Measurements from ENCODE around the gene ENKD1. TPM values are rescaled to one million over a fixed set of nuclear protein-coding genes. Genes with fewer than 3 reads are reported as not detected.

The ENKD1 gene
- 14.7 and 17.6 TPM in 2 replicates for total RNA-seq

DNA sequence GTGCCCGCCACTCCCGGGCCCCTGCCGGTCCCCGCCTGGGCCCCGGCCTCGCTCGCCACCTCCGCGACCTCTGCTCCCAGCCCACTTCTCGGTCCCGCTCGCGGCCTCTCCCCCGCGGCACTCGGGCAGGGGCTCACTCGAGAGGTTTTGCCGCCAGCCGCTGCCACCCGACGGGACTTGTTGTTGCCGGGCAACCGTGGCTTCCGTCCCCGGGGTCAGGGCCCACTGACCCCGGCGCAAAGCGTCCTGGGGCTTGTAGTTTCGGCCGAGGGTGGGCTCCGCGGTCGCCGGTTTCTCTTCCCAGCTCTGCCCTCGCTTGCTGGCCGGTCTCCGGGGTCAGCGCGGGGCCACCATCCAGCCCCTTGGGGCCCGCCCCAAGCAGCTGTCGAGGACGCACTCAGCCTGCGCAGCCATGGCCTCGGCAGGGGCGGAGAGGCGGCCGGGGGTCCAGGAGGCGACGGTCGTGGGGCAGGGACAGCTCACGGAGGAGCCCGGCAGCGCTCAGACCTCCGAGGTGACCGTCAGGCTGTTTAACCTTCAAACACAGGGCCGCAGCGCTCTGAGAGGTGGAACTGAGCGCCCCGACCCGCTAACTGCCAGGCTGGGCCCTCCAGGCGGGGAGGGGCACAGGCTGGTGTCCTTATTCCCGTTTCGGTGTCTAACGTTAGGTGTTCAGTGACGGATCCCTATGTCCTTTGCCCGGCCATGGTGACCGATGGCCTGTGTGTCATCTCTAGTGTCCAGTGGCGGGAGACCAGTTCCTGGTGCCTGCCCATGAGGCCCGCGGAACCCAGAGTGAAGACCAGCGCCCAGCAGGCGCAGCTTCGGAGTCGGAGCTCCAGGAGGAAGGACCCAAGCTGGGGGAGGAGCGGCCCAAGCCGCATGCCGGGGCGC lies at the start of gene ENKD1, which contains the start of gene C16orf86:
ENKD1 (minus strand) TSS at position 192 of the 894 bp plus-strand sequence. CDS start 308 bp downstream, outside the sequence.
C16orf86 (plus strand) TSS at position 256 of the 894 bp plus-strand sequence; CDS start at position 413, 157 bp downstream.

DNA sequence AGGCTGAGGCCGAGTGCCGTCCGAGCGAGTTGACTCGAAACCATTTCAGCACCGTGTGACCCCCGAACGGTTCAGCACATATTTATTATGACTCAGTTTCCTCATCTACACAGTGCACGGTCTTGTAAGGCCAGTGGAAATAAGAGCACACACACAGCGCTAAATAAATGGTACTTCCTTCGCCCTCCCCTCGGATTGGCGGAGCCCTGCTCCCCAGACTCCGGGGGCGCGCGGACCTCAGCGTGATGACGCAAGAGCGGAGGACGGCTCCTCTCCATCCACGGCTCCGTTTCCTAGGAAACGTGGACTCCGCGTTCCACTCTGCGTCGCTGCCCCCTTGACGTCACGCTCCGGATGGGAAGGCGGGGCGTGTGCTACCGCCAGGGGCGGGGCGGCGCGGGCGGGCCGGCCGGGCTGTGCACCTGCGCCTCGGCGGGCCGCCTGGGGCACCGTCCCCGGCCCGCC lies 6.0 kb downstream of the ENKD1 start, which contains the start of gene PARD6A:
PARD6A (plus strand) TSS at position 397 of the 465 bp plus-strand sequence. CDS start 79 bp downstream, outside the sequence.

DNA sequence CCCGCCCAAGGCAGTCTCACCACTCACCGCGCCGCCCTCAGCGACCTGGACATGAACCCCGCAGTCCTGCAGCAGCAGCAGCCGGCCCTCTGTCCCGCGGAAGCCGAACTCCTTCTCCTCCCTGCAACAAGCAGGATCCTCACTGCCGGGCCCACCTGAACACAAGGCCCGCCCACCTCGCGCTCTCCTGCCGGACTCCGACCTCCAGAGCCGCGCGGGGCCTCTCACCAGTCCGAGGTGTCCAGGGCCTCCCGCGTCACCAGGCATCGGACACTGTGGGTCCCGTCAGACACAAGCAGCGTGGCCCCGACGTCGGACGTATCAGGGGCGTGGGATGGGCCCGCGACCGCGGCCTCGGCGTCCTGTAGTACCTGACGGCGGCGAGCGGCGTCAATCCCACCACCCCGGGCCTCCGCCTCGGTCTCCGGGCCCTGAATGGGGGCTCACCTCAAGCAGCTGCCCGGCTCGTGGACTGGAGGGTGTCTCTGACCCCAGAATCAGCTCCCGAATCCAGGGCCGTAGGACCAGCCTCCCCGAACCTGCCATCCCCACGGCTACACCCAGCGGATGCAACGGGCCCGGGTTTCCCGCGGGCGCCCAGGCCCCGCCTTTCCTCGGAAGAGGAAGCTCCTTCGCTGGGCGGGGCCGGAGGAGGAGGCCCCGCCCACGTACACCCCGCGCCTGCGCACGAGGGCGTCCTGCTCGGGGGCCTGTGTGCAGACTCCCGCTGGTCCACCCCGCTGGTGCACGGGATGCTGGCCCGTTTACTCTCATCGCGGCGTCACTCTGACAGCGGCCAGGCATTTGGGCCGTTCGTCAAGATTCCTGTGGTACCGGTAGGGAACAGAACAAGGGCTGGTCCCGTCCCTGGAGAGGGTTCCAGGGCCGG lies 6.6 kb downstream of the ENKD1 start, which contains the start of gene ACD:
ACD (minus strand) TSS at position 586 of the 889 bp plus-strand sequence; CDS start at position 546, 40 bp downstream.

Other genes with a start within 250 kb of the ENKD1 start
- gene HSD11B2, start 235.6 kb downstream of the ENKD1 start, total RNA-seq, result under 0.01 TPM in 1 of 2 replicates, not detected in the other
- 149 and 198 TPM in 2 replicates for gene ATP6V0D1, start 185.6 kb downstream of the ENKD1 start, total RNA-seq
- gene AGRP, start 183.2 kb downstream of the ENKD1 start, total RNA-seq, result not detected in 2 replicates
- 37.8 and 45.3 TPM in 2 replicates for gene RIPOR1, start 137.9 kb downstream of the ENKD1 start, total RNA-seq
- gene CTCF, start 104.2 kb downstream of the ENKD1 start, total RNA-seq, result 27.8 and 35.9 TPM in 2 replicates
- gene CARMIL2, start 21.6 kb downstream of the ENKD1 start, total RNA-seq, result 0.43 and 0.44 TPM in 2 replicates
- 17.3 and 39.8 TPM in 2 replicates for gene ACD, start 6.5 kb downstream of the ENKD1 start, total RNA-seq
- gene PARD6A, start 5.8 kb downstream of the ENKD1 start, total RNA-seq, result 1.3 and 1.5 TPM in 2 replicates
- 2.3 and 3.5 TPM in 2 replicates for gene C16orf86, start 64 bp upstream of the ENKD1 start, total RNA-seq
- 12.0 and 22.6 TPM in 2 replicates for gene GFOD2, start 52.6 kb upstream of the ENKD1 start, total RNA-seq
- gene RANBP10, start 139.8 kb upstream of the ENKD1 start, total RNA-seq, result 6.4 and 7.7 TPM in 2 replicates
- gene TSNAXIP1, start 140.1 kb upstream of the ENKD1 start, total RNA-seq, result 0.88 and 1.0 TPM in 2 replicates
- gene THAP11, start 175.6 kb upstream of the ENKD1 start, total RNA-seq, result 26.0 and 39.4 TPM in 2 replicates
- gene NUTF2, start 180.2 kb upstream of the ENKD1 start, total RNA-seq, result 159 and 180 TPM in 2 replicates
- 21.4 and 52.3 TPM in 2 replicates for gene CENPT, start 180.9 kb upstream of the ENKD1 start, total RNA-seq
- gene EDC4, start 206.3 kb upstream of the ENKD1 start, total RNA-seq, result 61.1 and 85.3 TPM in 2 replicates
- 1.0 TPM in 1 of 2 replicates, not detected in the other for gene NRN1L, start 218.1 kb upstream of the ENKD1 start, total RNA-seq
- 18.6 and 23.9 TPM in 2 replicates for gene PSKH1, start 226.5 kb upstream of the ENKD1 start, total RNA-seq